IMR-90 (cell line): ENCODE data around the gene GSS.

ENCODE experiments used
- BHLHE40 ChIP-seq: fragments of 150-350 bp; IDR thresholded peaks from 2 replicates; pipeline ENCODE4 v1.6.1; 2016; ENCODE audit warnings: mild to moderate bottlenecking, low read depth, low read length
- CEBPB ChIP-seq: IDR thresholded peaks from 2 replicates; pipeline ENCODE4 v1.6.1; 2012; ENCODE audit warnings: low read depth, low read length, improper control_type of control experiment
- CTCF ChIP-seq: conservative IDR thresholded peaks from 2 replicates; pipeline ENCODE4 v1.5.1; 2012; ENCODE audit warnings: mild to moderate bottlenecking, low read depth, low read length, improper control_type of control experiment
- ELK1 ChIP-seq: fragments of 150-350 bp; IDR thresholded peaks from 2 replicates; pipeline ENCODE4 v1.6.1; 2016; ENCODE audit warnings: low read depth, mild to moderate bottlenecking, low read length, moderate library complexity, borderline replicate concordance
- MAZ ChIP-seq: IDR thresholded peaks from 2 replicates; pipeline ENCODE4 v1.6.1; 2012; ENCODE audit warnings: low read depth, mild to moderate bottlenecking, low read length, improper control_type of control experiment, moderate library complexity, borderline replicate concordance
- MXI1 ChIP-seq: IDR thresholded peaks from 2 replicates; pipeline ENCODE4 v1.6.1; 2012; ENCODE audit warnings: low read depth, mild to moderate bottlenecking, low read length, moderate library complexity, borderline replicate concordance
- NFE2L2 ChIP-seq: fragments of 150-350 bp; IDR thresholded peaks from 2 replicates; pipeline ENCODE4 v1.6.1; 2016; ENCODE audit warnings: low read depth, mild to moderate bottlenecking, low read length
- POLR2A ChIP-seq: IDR thresholded peaks from 2 replicates; pipeline ENCODE4 v1.6.1; 2012; ENCODE audit warnings: mild to moderate bottlenecking, low read depth, low read length
- RAD21 ChIP-seq: IDR thresholded peaks from 2 replicates; pipeline ENCODE4 v1.6.1; 2012; ENCODE audit warnings: low read length, improper control_type of control experiment
- SMC3 ChIP-seq: fragments of 150-350 bp; IDR thresholded peaks from 2 replicates; pipeline ENCODE4 v1.6.1; 2016; ENCODE audit warnings: low read depth, mild to moderate bottlenecking, antibody characterized with exemption, low read length, moderate library complexity
- USF2 ChIP-seq: fragments of 150-350 bp; IDR thresholded peaks from 2 replicates; pipeline ENCODE4 v1.6.1; 2017; ENCODE audit warnings: mild to moderate bottlenecking, antibody characterized with exemption, low read length, low read depth

GRCh38 chr20:34968042-34968775, 12.6 kb upstream of the GSS start:
- TF ChIP-seq MAZ, result no peak
- TF ChIP-seq RAD21, result no peak
- TF ChIP-seq CTCF, result no peak
- no peak for TF ChIP-seq POLR2A
- no peak for TF ChIP-seq MXI1
- TF ChIP-seq CEBPB, result peak; percentile 42
- no peak for TF ChIP-seq NFE2L2
- TF ChIP-seq SMC3, result no peak
- TF ChIP-seq ELK1, result no peak
- TF ChIP-seq USF2, result no peak
- TF ChIP-seq BHLHE40, result no peak
